Thyroid gland (tissue), 4 donors: ENCODE measurements around the gene PTPN4.

Experiments
- CTCF ChIP-seq, 6 experiments: fragments of 200-600 bp in 3 of 6; fragments of 450-650 bp in 3 of 6; sonication (generic) in 3 of 6; IDR thresholded peaks; one replicate each; pipeline ENCODE4 v1.5.1; 2016 to 2019; ENCODE audit warnings: antibody characterized with exemption in 6 of 6, mild to moderate bottlenecking in 2 of 6, inconsistent platforms in 1 of 6, moderate library complexity in 1 of 6
- POLR2A ChIP-seq, 2 donors: fragments of 450-650 bp; IDR thresholded peaks; one replicate each; pipeline ENCODE4 v1.6.1; 2017; ENCODE audit warnings: antibody characterized with exemption in 2 of 2, mild to moderate bottlenecking in 2 of 2, moderate library complexity in 1 of 2

- TF ChIP-seq CTCF (IDR thresholded peaks at IDR 0.05) (no peak), POLR2A (IDR thresholded peaks at IDR 0.05) (no peak)
These were observed 33.2 kb downstream of the PTPN4 start for GRCh38 chr2:119792907-119793312.
